ENCODE results near the gene PXK.

GRCh38 chr3:58347984-58348383 is 15.3 kb downstream of the PXK start:
- no peak for TF ChIP-seq SUZ12 (IDR thresholded peaks at IDR 0.05; ENCODE audit: extremely low read depth, insufficient read depth, insufficient read length)
- no peak for TF ChIP-seq YY1 (IDR thresholded peaks at IDR 0.05; ENCODE audit: insufficient read depth, insufficient read length)
- TF ChIP-seq ZNF274 (IDR thresholded peaks at IDR 0.05; ENCODE audit: low read depth, low read length) = no peak
